ENCODE measurements around the gene IGF2.

DNA sequence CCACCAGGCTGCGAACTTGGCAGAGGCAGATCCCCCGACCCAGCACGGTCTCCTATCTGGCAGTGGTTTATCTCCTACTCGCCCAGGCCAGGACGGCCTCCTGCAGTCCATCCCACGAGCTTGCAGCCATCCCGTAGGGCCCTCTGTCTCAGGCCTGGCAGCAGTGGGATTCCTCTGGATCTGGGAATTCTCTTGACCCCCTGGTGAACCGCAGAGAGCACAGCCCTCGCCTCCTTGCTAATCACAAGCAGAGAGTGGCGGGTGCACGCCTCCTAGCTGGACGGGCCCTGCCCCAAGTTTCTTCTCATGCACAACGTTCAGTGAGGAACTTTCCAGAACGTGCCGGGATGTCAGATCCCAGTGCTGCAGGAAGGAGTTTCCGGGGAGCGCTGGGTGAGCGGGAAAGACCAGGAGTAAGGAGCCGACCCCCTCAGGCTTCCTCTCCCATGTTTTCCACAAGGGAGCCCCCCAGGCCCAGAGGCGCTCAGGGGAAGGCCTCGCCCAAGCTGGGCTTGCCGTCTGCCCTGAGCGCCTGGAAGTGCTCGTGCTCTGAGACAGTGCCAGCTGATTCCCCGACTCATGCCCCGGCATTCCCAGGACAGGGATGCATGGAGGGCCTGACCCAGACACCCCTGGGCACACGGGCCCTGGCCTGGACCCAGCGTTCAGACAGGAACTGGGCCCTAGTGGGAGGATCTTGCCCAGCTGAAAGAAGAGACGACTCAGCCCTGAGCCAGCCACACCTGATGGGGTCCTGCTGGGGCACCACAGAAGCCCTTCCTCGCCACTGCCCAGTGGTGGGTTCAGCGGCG lies 24.6 kb downstream of the IGF2 start:
- TF ChIP-seq, protein P1, sequence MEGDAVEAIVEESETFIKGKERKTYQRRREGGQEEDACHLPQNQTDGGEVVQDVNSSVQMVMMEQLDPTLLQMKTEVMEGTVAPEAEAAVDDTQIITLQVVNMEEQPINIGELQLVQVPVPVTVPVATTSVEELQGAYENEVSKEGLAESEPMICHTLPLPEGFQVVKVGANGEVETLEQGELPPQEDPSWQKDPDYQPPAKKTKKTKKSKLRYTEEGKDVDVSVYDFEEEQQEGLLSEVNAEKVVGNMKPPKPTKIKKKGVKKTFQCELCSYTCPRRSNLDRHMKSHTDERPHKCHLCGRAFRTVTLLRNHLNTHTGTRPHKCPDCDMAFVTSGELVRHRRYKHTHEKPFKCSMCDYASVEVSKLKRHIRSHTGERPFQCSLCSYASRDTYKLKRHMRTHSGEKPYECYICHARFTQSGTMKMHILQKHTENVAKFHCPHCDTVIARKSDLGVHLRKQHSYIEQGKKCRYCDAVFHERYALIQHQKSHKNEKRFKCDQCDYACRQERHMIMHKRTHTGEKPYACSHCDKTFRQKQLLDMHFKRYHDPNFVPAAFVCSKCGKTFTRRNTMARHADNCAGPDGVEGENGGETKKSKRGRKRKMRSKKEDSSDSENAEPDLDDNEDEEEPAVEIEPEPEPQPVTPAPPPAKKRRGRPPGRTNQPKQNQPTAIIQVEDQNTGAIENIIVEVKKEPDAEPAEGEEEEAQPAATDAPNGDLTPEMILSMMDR (IDR thresholded peaks at IDR 0.05) = no peak
- no peak for TF ChIP-seq ZFX (IDR thresholded peaks at IDR 0.05; ENCODE audit: borderline replicate concordance)

Data from 22Rv1 (cell line).